ENCODE measurements around the gene SKA1. TPM values are rescaled to one million over a fixed set of nuclear protein-coding genes. Genes with fewer than 3 reads are reported as not detected.
A peak's percentile ranks its signal among the peaks of the same experiment; 100 is the strongest.

SKA1 gene
- total and polyA plus RNA-seq, 9 of the 15 experiments (the other 6 are each of a cell fraction or from before 2014, with no cell fraction given) = 27.8 to 67.2 (median 41.9) TPM

GRCh38 chr18:50396005-50396660, 21.3 kb downstream of the SKA1 start (continued):
- TF ChIP-seq EP300 (IDR thresholded peaks at IDR 0.05; ENCODE audit: low read length) = peak; percentile 94
- no peak for TF ChIP-seq RBM15 (IDR thresholded peaks at IDR 0.05; ENCODE audit: insufficient read depth, low read length)
- TF ChIP-seq MTA2 (IDR thresholded peaks at IDR 0.05; ENCODE audit: low read depth) = peak; percentile 78
- TF ChIP-seq PML (IDR thresholded peaks at IDR 0.05; ENCODE audit: low read length) = peak; percentile 78
- peak; percentile 71; the same call in 1 of the 2 replicates for TF ChIP-seq CTBP1 (IDR thresholded peaks at IDR 0.05; ENCODE audit: borderline replicate concordance)
- peak; percentile 91 for TF ChIP-seq ARID1B (IDR thresholded peaks at IDR 0.05)
- no peak for TF ChIP-seq SETDB1 (IDR thresholded peaks at IDR 0.05; ENCODE audit: low read length)
- TF ChIP-seq ELF1 (tag; IDR thresholded peaks at IDR 0.05) = no peak
- TF ChIP-seq RFX1 (IDR thresholded peaks at IDR 0.05) = no peak
- TF ChIP-seq BCOR (IDR thresholded peaks at IDR 0.05) = peak; percentile 52
- TF ChIP-seq HDAC3 (IDR thresholded peaks at IDR 0.05; ENCODE audit: borderline replicate concordance, partially characterized antibody) = peak; percentile 61
- TF ChIP-seq DIDO1 (tag; IDR thresholded peaks at IDR 0.05; ENCODE audit: low read depth) = no peak
- peak; percentile 68; the same call in 1 of the 2 replicates for TF ChIP-seq ZEB2 (IDR thresholded peaks at IDR 0.05)
- no peak for TF ChIP-seq NR3C1 (CRISPR knock-in tag; IDR thresholded peaks at IDR 0.05)
- TF ChIP-seq TEAD4 (IDR thresholded peaks at IDR 0.05; ENCODE audit: low read length) = peak; percentile 92
- TF ChIP-seq TEAD4 (CRISPR knock-in tag; IDR thresholded peaks at IDR 0.05; ENCODE audit: borderline replicate concordance) = no peak
- no peak for TF ChIP-seq NR2C1 (IDR thresholded peaks at IDR 0.05)
- 0 out of 2 replicates have a peak, but pooled peaks have one; percentile 32 for TF ChIP-seq NR2C1 (tag; IDR thresholded peaks at IDR 0.05)
- peak; percentile 63; the same call in 1 of the 2 replicates for TF ChIP-seq GATA2 (CRISPR knock-in tag; IDR thresholded peaks at IDR 0.05)
- TF ChIP-seq CXXC5 (CRISPR knock-in tag; IDR thresholded peaks at IDR 0.05) = peak; percentile 73
- no peak for TF ChIP-seq ZBTB17 (CRISPR knock-in tag; IDR thresholded peaks at IDR 0.05)
- no peak for TF ChIP-seq SNRNP70 (optimal IDR thresholded peaks at IDR 0.05; ENCODE audit: low read depth, low read length)
- TF ChIP-seq NR2F6 (CRISPR knock-in tag; IDR thresholded peaks at IDR 0.05) = no peak
- TF ChIP-seq STAT5A (IDR thresholded peaks at IDR 0.05; ENCODE audit: borderline replicate concordance, low read length) = peak; percentile 73; the same call in 1 of the 2 replicates
- TF ChIP-seq STAT5B (CRISPR knock-in tag; IDR thresholded peaks at IDR 0.05) = no peak
- no peak for TF ChIP-seq CC2D1A (IDR thresholded peaks at IDR 0.05)
- TF ChIP-seq BCL6 (CRISPR knock-in tag; IDR thresholded peaks at IDR 0.05) = no peak
- TF ChIP-seq, protein P1, sequence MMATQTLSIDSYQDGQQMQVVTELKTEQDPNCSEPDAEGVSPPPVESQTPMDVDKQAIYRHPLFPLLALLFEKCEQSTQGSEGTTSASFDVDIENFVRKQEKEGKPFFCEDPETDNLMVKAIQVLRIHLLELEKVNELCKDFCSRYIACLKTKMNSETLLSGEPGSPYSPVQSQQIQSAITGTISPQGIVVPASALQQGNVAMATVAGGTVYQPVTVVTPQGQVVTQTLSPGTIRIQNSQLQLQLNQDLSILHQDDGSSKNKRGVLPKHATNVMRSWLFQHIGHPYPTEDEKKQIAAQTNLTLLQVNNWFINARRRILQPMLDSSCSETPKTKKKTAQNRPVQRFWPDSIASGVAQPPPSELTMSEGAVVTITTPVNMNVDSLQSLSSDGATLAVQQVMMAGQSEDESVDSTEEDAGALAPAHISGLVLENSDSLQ (IDR thresholded peaks at IDR 0.05) = peak; percentile 25; the same call in 1 of the 2 replicates
